Fibroblast of upper back skin (primary cell): ENCODE measurements around the gene INHA.

Experiments
- DNase-seq: peaks from one replicate; pipeline ENCODE4 v3.0.0-alpha.2; 2013

INHA gene

GRCh38 chr2:219614076-219614860, 42.2 kb downstream of the INHA start:
- DNase-seq = no peak

DNA sequence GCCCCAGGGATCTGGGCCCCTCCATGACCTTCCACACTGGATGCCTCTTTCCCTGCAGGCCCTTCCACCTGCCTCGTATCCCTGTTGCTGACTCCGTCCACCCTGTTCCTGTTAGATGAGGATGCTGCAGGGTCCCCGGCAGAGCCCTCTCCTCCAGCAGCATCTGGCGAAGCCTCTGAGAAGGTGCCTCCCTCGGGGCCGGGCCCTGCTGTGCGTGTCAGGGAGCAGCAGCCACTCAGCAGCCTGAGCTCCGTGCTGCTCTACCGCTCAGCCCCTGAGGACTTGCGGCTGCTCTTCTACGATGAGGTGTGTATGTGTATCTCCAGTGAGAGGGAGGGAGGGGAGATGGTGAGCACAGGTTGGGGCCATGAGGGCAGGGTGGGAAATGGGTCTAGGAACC, 42.9 kb downstream of the INHA start:
- no peak for DNase-seq

DNA sequence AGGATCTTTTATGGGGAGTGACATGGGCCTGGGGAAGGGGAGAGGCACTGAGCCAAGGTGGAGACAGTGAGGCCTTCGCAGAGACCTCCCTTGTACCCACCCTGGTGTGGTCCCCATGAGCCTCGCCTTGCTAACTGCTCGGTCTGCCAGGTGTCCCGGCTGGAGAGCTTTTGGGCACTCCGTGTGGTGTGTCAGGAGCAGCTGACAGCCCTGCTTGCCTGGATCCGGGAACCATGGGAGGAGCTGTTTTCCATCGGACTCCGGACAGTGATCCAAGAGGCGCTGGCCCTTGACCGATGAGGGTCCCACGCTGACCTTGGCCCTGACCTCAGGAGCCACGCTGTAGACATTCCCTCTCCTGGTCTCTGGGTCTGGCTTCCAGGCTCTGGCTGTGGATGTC, 43.8 kb downstream of the INHA start:
- DNase-seq = no peak

- DNase-seq = no peak
Measured at GRCh38 chr2:219616550-219616949, 44.4 kb downstream of the INHA start.

GRCh38 chr2:219618733-219619122, 46.6 kb downstream of the INHA start:
- DNase-seq = no peak

DNA sequence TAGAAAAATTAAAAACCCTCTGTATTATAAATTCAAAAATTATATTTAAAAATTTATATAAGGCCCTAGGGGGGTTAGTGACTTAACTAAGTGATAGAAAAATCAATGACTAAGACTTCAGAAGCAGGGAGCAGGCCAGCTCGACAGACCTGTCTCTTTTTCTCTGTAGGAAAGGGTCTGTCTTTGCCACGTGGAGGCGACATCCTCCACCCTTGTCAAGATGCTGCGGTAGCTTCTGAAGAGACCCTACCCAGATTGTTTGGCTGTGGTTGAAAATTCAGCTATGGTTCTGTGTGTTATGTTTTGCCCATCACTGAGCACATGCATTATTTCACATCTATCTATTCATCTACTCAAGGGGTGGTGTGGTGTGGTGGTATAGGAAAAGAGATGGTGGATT, 47.1 kb downstream of the INHA start:
- no peak for DNase-seq

DNA sequence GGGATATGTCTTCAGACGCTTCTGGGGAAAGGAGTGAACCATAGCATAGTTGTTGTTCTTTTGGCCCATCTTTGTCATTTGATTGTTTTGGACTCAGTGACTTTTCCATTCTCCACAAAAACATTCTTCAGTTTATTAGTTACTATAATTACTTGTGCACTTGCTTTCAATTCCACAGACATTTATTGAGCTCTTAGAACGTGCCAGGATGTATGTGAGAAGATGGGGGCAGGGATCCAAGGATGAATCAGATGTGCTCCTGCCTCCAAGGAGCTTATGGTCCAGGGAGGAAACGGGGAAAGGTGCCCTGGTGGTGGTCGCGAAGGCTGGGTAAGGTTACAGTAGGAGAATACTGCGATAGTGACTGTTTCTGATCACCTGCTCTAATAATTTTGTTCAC, 48.4 kb downstream of the INHA start:
- DNase-seq = no peak

DNA sequence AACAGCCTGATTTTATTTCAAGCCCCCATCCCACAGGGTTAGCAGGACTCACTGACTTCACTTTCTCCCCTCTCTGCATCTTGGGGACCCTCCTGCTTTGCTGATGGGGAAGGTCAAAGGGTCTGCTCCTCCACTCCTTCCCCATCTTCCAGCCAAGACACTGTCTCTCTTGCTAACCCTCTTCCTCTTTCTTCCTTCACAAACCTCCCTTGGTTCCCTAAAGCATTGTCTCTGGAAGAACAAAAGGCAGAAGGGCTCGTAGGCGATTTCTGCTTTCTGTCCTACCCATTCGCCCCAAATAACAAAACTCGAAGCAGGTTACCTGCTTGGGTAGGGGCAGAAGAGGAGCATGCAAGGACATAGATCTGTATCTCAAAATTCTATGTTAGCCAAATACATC, 49.8 kb downstream of the INHA start:
- DNase-seq = no peak

DNA sequence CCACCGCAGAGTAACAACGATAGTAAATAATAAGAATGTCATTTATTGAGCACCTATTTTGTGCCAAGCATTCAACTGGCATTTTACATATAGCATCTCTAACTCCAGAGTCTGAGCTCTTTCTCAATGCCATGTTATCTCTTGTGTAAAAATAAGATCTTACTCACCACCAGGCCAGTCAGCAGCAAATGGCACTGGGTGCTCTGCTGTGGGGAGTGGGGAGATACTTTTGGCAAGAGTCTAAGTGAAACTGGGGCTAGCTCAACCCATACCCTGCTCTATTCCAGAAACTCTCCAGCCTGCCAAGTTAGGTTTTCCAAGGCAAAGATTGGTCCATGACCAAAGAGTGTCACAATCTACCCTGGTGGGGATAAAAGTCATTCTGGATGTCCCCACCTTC, 50.4 kb downstream of the INHA start:
- no peak for DNase-seq

GRCh38 chr2:219624565-219624964, 52.5 kb downstream of the INHA start:
- DNase-seq = no peak

- DNase-seq = no peak
Measured at GRCh38 chr2:219625179-219625578, 53.1 kb downstream of the INHA start.
